HG03575 (cell line): Measurements from ENCODE around the gene SLC25A39.

Experiments used
- ATAC-seq: cut with Tn5 transposase; IDR thresholded peaks from one replicate; pipeline ENCODE4 v1.9.1; 2021; ENCODE audit not compliant: unreplicated experiment, insufficient number of reproducible peaks, low FRiP score; ENCODE audit errors: extremely low read depth

Gene SLC25A39

DNA sequence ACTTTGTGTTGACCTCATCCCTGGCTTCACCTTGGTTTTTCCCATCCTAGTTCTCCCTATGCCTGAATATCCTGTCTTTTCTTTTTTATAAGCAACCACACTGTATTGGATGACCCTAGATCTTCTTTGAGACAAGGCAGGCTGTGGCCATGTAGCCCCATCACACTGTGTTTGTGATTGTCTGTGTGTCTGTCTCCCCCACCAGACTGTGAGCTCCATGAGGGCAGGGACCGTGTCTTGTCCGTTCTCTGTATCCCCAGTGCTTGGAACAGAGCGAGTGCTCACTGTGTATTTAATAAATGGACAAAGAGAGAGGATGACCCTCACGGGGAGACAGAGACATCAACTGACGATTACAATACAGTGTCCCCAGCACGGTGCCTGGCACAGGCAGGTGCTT is 7.1 kb downstream of the SLC25A39 start:
- ATAC-seq, result no peak

DNA sequence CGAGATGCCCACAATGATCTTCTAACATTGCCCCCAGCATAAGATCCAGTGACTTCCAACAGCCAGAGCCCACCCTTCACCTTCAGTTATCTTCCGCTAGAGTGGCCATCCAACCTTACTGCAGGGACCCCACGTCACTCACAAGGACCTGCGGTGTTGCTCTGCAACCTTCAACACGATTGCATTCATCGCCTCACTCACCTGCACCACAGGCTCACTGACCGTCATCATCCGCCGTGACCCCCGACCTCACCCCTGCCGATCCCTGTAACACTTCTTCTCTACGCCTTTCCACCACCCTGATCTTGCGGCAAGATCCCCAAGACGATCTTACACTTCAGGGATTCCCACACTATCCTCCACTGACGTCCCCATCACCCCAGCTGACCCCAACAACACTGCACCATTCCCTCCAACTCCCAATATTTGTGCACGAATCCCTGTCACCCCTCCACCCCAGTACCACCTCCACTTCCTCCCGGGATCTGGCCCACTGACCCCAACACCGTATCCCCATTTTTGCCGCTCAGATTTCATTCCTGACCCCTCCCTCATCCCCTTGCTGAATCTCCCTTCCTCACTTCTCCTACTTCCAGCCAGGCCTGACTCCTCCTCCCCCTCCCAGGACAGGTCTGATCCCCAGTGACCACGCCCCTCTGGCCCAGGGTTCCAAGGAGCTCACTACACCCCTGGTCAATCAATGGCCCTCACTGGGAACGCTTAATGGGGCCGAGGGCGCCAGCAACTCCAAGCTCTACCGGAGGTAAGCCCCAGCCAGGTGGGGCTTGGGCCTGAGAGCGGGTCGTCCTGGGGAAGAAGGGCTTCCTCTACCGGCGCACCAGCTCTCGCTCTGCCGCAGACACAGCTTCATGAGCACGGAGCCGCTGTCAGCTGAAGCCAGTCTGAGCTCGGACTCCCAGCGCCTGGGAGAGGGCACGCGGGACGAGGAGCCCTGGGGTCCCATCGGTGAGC is 8.6 kb downstream of the SLC25A39 start:
- ATAC-seq, result no peak

DNA sequence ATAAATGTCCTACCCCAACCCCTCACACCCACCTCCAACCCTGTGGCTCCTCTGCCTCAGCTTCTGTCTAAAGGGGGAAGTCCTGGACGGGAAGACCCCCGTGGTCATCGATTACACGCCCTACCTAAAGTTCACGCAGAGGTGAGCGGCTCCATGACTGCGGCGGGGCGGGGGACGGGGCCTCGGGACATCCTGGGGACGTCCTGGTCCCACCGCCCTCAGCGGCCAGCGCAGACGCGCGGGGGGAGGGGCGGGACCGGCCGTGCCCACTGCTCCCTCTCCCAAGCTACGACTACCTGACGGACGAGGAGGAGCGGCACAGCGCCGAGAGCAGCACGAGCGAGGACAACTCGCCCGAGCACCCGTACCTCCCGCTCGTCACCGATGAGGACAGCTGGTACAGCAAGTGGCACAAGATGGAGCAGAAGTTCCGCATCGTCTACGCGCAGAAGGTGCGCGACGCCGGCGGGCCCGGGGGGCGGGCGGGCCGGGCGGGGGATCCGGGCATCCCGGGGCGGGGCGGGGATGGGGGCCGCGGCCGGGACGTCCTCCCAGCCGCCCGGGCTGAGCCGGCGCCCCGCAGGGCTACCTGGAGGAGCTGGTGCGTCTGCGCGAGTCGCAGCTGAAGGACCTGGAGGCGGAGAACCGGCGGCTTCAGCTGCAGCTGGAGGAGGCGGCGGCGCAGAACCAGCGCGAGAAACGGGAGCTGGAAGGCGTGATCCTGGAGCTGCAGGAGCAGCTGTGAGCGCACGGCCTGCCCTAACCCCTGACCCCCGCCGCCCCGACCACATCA is 9.6 kb downstream of the SLC25A39 start:
- no peak for ATAC-seq

DNA sequence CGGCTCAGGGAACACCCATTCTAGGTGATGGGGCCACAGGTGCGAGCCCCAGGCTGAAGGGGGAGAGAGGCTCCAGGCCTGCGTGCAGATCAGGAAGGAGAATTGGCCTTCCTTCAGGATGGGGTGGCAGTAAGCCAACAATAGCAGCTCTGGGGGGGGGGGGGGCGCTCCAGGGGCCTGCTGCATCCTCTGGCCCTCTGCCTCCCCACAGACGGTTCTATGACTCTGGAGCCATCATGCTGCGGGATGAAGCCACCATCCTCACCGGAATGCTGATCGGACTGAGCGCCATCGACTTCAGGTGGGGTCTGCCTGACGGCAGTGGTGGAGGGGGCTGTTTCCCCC is 10.1 kb downstream of the SLC25A39 start:
- no peak for ATAC-seq

DNA sequence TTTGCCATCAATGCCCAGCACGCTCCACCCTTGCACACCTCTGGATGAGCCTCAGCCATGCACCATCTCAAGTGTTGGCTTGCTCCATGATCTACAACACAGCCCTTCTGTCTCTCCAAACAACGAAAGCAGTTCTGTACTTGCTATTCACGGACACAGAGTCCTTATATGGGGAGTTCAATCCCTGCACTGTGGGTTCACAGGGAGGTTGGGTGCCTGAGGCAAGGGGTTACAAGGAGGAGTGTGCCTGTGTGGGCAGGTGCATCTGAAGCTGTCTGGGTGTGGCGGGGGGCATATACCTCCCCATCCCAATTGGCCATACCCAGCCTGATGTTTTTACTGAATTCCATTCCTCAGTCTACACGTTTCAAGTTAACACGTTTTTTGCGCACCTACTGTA is 10.6 kb downstream of the SLC25A39 start:
- no peak for ATAC-seq

DNA sequence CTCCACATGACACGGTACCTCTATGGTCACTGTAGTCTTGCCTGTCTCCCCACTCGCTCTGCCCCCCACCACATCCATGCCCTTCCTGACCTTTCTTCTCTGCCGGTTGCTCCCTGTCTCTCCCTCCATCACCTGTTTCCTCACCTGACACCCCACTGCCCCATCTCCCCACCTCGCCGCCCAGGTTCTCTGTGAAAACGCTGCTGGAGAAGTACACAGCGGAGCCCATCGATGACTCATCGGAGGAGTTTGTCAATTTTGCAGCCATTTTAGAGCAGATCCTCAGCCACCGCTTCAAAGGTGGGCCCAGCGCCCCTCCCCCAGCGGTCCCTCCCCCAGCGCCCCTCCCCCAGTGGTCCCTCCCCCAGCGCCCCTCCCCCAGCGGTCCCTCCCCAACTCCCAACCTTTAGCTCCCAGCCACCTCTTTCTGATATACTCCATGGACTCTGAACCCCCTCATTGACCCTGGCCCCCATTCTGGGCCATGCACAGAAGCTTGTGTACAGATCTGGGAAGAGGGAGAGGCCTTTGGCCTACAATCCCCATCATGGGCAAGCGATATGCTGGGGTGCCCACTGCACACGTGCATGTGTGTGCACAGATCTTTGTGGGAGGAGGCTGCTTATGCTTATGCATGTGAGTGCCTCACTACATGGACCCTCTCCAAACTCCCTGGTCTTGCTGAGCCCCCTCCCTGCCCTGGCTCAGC is 12.1 kb downstream of the SLC25A39 start:
- no peak for ATAC-seq

DNA sequence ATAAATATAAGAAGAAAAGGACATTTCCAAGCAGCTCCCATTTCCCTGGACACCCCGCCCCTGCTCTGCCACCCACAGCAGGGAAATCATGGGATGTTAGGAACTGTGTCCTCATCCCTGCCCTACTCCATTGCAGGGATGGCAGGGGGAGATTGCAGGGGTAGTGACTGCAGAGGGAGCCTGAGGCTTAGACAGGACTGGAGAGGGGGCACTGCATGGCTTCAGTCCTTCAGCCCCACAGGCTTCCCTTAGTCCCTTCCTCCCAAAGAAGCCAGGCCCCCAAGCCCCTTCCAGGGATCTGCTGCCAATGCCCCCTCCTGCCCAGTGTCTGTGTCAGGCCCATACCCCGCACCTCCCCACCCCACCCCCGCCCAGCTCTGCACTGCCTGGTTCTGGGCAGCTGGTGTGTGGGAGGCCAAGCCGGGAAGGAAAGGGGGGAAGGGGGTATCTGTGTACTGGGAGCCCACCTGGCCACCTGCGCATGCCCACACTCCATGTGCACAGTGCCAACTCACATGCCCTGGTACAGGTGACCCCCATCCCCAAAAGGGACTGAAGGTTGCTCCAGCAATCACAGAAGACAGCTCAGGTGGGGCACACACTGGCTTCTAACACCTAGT is 13.0 kb downstream of the SLC25A39 start:
- no peak for ATAC-seq

DNA sequence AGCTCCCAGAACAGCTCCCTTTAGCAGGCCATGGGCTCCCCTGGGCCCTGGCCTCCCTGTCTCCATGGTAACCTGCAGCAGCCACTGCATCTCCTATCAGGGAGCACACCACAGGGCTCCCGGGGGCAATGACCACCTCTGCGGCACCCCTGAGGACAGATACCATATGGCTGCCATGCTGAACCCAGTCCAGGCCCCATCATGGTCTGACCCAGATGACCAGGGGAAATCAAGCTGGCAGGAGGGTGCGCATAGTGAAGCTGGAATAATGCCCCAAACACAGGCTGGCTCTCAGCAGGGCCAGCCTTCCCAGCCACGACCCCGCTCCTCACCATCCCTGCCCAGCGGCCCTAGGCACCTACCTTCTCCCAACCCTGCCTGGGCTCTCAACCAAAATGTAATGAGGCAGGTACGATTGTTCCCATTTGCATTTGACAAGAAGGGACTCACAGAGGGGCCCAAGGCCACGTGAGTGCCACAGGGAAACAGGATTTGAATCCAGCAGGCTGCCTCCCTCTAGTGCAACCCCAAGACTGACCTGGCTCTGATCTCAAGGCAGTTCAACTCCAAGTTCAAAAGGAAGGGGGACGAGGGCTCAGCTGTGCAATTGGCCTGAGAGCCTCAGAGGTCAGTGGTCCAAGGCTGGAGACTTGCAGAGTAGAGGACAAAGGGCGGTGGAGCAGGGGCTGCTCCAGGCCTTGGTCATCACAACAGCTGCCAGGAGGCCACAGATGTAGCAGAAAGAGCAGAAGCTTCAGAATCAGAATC is 13.8 kb downstream of the SLC25A39 start:
- ATAC-seq, result no peak

DNA sequence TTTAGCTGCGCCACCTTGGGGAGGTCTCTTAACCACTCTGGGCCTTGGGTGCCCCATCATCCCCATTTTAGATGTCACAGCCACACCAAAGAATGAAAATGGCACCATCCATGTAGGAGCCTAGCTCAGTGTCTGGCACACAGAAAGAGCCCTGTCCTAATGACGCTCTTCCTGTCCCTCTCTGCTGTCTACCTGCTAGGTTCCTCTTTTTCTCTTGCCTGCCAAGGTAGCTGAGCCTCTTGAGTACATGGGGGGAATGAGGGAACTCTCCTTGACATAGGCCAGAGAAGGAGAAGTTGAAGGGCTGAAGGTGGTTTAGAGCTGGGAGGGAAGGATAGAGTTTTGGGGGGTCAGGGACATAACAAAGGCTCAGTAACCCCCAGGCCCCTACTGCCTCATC is 14.4 kb downstream of the SLC25A39 start:
- ATAC-seq, result no peak

DNA sequence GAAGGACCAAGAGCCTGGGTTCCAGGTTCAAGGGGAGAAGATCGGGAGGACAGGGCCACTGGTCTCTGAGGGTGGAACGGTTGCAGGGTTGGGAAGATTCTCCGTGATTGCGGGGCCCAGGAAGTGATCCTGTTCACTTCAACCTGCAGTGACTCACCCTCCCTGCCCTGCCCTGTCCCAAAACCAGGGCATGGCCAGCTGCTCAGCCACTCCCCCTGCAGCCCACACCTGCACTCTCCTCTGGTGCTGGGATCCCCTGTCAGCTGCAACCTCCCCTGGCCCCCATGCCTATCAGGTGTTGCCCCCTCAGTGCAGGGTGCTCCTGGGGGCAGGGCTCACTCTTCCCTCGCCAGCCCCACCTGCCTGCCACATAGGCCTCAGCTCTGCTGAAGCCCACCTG is 15.2 kb downstream of the SLC25A39 start:
- ATAC-seq, result no peak

DNA sequence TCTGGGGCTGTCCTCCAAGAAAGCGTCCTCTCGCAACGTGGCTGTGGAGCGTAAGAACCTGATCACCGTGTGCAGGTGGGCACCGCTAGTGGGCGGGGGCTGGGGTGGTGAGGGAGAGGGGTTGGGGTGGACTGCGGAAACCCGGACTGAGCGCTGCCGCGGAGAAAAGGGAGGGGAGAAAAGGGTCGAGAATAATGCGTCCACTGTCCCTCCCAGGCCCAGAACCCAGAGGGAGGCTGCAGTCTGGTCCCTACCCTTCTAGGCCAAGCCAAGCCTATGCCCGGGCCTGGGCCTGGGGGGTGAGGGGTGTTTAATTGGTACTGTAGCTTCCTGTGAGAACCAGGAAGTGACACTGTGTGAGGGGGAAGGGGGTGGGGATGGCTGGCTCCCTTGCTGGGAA is 15.8 kb downstream of the SLC25A39 start:
- ATAC-seq, result no peak

DNA sequence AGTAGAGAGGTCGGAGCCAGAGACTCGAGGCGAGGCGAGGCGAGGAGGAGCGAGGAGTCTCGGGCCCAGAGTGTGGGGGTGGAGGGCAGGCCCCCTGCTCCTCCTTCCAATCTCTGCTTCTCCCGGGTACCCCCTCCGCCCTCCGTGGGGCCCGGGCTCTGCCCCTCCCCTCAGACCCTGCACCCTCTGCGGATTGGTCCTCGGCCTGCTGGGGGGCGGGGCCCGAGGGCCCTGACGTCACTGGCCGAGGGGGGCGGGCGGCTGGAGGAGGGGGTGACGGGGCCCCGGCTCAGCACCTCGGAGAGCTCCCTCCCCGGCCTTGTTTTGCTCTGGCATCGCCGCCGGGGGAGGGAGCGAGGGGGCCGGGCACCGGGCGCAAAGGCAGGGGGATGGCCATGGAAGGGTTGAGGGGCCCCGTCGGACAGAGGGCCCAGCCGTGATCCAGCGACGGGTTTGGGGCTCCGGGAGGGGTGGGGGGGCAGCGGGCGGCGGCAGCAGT is 16.3 kb downstream of the SLC25A39 start, which contains the start of gene RUNDC3A:
Gene RUNDC3A, plus strand, starts transcription at position 282 of the 499 bp plus-strand sequence. CDS start 232 bp downstream, outside the sequence.
- ATAC-seq, result no peak

DNA sequence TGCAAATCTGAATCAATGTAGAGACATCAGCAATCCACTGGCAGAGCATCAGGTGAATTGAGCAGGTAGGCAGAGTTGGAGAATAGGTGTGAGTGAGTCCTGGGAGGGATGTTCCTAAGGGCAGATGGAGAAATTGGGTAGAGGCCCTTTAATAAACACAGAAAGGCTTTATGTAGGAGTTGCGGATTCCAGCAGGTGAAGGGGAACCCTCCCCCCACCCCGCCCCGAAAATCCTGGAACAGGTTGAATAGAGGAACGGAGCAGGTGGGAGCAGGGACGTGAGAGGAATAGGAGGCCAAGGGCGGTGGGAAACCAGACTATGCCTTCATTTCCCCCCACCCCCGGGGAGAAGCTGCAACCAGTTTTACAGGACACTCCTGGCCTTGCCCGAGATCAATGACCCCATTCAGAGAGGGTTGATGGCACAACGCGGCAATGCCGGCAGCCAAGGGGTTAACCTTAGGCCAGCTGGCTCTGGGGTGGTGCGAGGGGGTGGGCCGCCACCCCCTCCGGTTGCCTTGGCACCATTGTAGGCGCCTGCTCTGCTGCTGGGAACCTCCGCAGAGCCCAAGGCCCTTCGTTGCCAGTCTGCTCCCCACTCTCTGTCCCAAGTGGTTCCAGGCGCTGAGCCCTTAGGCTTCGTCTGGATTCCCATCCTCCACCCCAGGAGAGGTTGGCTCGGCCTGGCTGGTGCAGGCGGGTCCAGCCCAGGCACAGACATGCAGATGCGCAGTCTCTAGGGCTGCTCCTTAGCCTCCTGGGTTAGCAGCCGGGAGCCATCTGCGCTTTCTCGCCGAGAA is 17.0 kb downstream of the SLC25A39 start:
- no peak for ATAC-seq

DNA sequence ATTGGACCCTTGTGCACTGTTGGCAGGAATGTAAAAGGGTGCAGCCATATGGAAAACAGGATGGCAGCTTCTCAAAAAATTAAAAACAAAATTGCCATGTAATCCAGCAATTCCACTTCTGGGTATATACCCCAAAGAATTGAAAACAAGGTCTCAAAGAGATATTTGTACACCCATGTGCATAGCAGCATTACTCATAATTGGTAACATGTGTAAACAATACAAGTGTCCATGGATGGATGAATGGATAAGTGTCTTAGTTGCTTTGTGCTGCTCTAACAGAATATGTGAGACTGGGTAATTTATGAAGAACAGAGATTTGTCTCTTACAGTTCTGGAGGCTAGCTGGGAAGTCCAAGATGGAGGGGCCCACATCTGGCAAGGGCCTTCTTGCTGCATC is 20.0 kb downstream of the SLC25A39 start:
- no peak for ATAC-seq

DNA sequence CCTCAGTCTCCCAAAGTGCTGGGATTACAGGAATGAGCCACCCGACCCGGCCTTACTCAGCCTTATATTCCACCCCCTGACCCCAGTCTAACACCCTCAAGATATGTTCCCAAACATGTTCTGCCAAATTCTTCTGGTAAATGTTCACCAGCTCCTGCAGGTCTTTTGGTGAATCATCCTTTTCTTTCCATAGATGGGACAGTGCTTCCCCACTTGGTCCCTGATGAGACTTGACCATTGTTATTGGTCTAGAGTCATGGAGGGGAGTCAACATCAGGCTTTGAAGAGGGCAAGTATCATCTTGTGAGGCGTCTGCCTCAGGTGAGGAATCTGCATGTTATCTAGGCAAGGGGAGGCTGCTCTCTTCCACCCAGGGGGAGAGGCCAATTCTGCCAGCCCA is 26.6 kb downstream of the SLC25A39 start:
- no peak for ATAC-seq

DNA sequence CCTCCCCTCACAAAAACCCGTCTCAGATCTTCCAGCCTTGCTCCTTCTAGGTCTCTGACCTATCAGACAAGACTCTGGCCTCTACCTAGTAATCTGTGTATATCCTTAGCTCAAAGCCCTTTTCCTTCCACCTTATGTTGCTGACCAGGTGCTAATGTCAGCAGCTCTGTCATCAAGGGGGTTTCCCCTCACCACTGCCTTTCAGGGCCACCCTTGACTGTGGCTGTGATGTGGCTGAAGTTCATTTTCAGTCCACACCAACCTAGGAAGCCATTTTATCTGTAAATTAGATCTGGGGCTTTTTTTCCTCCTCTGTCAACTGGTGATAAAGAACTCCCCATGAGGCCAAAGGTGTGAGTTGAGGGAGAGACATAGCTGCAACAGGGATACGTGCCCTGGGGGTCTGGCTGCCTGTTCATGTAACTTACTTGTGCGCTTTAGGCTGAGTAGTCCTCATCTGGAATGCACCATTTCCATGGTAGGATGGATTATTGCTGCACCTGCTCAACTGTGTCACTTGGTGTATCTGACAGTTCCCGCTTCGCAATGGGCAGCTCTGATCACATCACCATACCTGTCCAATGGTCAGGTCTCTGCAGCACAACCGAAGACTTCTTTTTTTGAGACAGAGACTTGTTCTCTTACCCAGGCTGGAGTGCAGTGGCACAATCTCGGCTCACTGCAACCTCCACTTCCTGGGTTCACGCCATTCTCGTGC is 31.0 kb downstream of the SLC25A39 start:
- no peak for ATAC-seq

DNA sequence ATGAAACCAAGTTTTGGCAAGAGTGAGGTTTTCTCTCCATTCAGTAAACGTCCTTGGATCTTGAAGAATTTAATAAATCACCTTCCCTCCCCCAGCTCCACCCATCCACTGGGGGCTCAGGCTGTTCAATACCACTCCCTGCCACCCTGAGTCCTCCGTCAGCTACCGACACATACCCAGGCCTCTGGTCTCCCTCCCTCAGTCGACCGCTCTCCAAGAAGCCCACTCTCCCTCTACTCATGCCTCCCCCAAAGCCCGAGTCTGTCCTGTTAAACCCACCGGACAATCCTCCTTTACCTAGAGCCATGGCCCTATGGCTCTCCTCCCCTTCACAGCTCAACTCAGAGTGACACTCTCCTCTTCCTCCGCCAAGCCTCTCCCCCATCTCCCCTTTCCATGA is 37.0 kb downstream of the SLC25A39 start:
- ATAC-seq, result no peak
